ENCODE data around the gene CCNQ. TPM values are rescaled to one million over a fixed set of nuclear protein-coding genes. Genes with fewer than 3 reads are reported as not detected.
A peak's percentile ranks its signal among the peaks of the same experiment; 100 is the strongest.

CCNQ gene
- total RNA-seq, 2 donors from 2014 or later: 8.6 to 23.9 TPM

- H3K27ac ChIP-seq: no peak overlapping the region
- 67 to 81% methylated on average over 3 to 6 of the region's 14 CpGs for WGBS, 2 donors
- no peak for ATAC-seq
Measured at GRCh38 chrX:153611298-153612095, 12.6 kb upstream of the CCNQ start.

GRCh38 chrX:153610836-153611213 lies 11.9 kb upstream of the CCNQ start:
- TF ChIP-seq CTCF (IDR thresholded peaks at IDR 0.05) (no peak), POLR2A (IDR thresholded peaks at IDR 0.05) (no peak)
- H3K9me3 ChIP-seq: no peaks in the 10 kb centered on the region
- H3K4me1 ChIP-seq: peaks cover 10% of the 10 kb centered on the region
- ATAC-seq (no peak), DNase-seq (no peak)
- 60% methylated on average over 7 of the region's 9 CpGs; no CpG with 5 or more reads in 1 of the 2 donors for WGBS, 2 donors
- H3K27me3 ChIP-seq: no peaks in the 10 kb centered on the region
- intact Hi-C loops (cut with DNase I): no loop called here
- H3K36me3 ChIP-seq (replicated peaks in 1 of 2; ENCODE audit: insufficient read depth in 1 of 2, low read depth in 2 of 2): no peaks in the 10 kb centered on the region
- no peak overlapping the region for H3K27ac ChIP-seq
- H3K4me3 ChIP-seq: no peak overlapping the region

More at GRCh38 chrX:153611298-153612095, 12.6 kb upstream of the CCNQ start:
- no peak for TF ChIP-seq CTCF (IDR thresholded peaks at IDR 0.05)
- TF ChIP-seq POLR2A (IDR thresholded peaks at IDR 0.05): no peak
- Histone ChIP-seq H3K27me3 (no peaks in the 10 kb centered on the region), H3K9me3 (no peaks in the 10 kb centered on the region), H3K36me3 (replicated peaks in 1 of 2; ENCODE audit: insufficient read depth in 1 of 2, low read depth in 2 of 2) (no peaks in the 10 kb centered on the region), H3K4me3 (no peak overlapping the region), H3K4me1 (peaks cover 10% of the 10 kb centered on the region)
- intact Hi-C loops (cut with DNase I): no loop called here
- DNase-seq: no peak

GRCh38 chrX:153609917-153610835 lies 11.2 kb upstream of the CCNQ start:
- 6% methylated on average over 42 of the region's 63 CpGs; no CpG with 5 or more reads in 1 of the 2 donors for WGBS, 2 donors

GRCh38 chrX:153608806-153609205 lies 9.9 kb upstream of the CCNQ start:
- DNase-seq (no peak), ATAC-seq (no peak)
- 47 to 56% methylated on average over 4 of the region's 4 CpGs for WGBS, 2 donors
- no peak overlapping the region for H3K4me3 ChIP-seq
- H3K36me3 ChIP-seq (replicated peaks in 1 of 2; ENCODE audit: insufficient read depth in 1 of 2, low read depth in 2 of 2): no peaks in the 10 kb centered on the region
- H3K27me3 ChIP-seq: no peaks in the 10 kb centered on the region
- H3K9me3 ChIP-seq: no peaks in the 10 kb centered on the region
- peaks cover 10% of the 10 kb centered on the region for H3K4me1 ChIP-seq
- H3K27ac ChIP-seq: no peak overlapping the region
- intact Hi-C loops (cut with DNase I): no loop called here
- no peak for TF ChIP-seq CTCF (IDR thresholded peaks at IDR 0.05)
- TF ChIP-seq POLR2A (IDR thresholded peaks at IDR 0.05): no peak

More at GRCh38 chrX:153609917-153610835, 11.2 kb upstream of the CCNQ start:
- H3K27ac ChIP-seq: no peak overlapping the region
- no peak overlapping the region for H3K4me3 ChIP-seq
- ATAC-seq (peak; percentile 93), DNase-seq (peak; percentile 58 to 77 (median 68))
- no peaks in the 10 kb centered on the region for H3K27me3 ChIP-seq
- peaks cover 10% of the 10 kb centered on the region for H3K4me1 ChIP-seq
- TF ChIP-seq CTCF (IDR thresholded peaks at IDR 0.05): peak; percentile 50 to 71 (median 60)
- no peak for TF ChIP-seq POLR2A (IDR thresholded peaks at IDR 0.05)
- no peaks in the 10 kb centered on the region for H3K36me3 ChIP-seq (replicated peaks in 1 of 2; ENCODE audit: insufficient read depth in 1 of 2, low read depth in 2 of 2)
- intact Hi-C loops (cut with DNase I): no loop called here
- no peaks in the 10 kb centered on the region for H3K9me3 ChIP-seq
